ENCODE measurements around the gene DIP2C. TPM values are rescaled to one million over a fixed set of nuclear protein-coding genes. Genes with fewer than 3 reads are reported as not detected.

Gene DIP2C, protein sequence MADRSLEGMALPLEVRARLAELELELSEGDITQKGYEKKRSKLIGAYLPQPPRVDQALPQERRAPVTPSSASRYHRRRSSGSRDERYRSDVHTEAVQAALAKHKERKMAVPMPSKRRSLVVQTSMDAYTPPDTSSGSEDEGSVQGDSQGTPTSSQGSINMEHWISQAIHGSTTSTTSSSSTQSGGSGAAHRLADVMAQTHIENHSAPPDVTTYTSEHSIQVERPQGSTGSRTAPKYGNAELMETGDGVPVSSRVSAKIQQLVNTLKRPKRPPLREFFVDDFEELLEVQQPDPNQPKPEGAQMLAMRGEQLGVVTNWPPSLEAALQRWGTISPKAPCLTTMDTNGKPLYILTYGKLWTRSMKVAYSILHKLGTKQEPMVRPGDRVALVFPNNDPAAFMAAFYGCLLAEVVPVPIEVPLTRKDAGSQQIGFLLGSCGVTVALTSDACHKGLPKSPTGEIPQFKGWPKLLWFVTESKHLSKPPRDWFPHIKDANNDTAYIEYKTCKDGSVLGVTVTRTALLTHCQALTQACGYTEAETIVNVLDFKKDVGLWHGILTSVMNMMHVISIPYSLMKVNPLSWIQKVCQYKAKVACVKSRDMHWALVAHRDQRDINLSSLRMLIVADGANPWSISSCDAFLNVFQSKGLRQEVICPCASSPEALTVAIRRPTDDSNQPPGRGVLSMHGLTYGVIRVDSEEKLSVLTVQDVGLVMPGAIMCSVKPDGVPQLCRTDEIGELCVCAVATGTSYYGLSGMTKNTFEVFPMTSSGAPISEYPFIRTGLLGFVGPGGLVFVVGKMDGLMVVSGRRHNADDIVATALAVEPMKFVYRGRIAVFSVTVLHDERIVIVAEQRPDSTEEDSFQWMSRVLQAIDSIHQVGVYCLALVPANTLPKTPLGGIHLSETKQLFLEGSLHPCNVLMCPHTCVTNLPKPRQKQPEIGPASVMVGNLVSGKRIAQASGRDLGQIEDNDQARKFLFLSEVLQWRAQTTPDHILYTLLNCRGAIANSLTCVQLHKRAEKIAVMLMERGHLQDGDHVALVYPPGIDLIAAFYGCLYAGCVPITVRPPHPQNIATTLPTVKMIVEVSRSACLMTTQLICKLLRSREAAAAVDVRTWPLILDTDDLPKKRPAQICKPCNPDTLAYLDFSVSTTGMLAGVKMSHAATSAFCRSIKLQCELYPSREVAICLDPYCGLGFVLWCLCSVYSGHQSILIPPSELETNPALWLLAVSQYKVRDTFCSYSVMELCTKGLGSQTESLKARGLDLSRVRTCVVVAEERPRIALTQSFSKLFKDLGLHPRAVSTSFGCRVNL (N-terminal part only)
- total RNA-seq = 1.7 TPM

DNA sequence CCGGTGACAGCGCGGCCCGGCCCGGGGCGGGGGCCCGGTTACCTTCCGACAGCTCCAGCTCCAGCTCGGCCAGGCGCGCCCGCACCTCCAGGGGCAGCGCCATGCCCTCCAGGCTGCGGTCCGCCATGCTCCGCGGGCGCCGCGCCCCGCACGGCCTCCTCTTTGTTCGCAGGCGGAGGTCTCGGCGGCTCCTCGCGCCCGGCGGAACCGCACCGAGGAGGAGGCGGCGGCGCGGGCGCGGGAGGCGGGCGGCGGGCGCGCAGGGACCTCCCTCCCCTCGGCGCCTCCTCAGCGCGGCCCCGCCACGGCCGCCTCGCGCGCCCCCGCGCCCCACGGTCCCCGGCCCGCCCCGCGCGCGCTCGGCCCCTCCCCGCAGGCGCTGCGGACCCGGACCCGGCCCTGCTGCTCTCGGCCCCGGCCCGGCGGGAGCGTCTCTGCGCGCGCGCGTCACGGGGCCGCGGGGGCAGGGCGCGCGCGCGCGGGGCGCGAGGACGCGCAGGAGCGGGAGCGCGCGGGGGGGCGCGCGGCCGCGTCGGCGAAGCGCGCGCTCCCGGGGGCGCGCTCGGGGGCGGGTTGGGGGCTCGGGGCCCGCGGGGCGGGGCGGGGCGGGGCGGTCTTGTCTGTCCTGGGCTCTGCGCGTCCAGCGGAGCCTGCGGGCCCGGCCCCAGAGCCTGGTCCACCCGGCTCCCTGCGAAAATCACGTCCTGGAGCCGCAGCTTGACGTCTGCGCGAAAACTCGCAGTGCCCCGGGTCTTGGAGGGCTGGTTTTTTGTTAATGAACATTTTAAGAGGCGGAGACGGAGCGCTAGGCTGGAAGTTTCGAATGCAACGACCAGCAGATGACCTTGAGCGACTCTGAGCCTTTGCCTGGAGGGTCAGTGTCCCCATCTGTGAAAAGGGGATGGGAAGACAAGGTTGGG lies at the start of gene DIP2C:
Gene DIP2C (minus strand): TSS at position 217 of the 920 bp plus-strand sequence. CDS start 90 bp downstream, at position 127.
- H3K4me3 ChIP-seq (ENCODE audit: low read length) = no peak within 1 kb of the TSS
- no peaks in the 10 kb centered on the region for H3K4me1 ChIP-seq (ENCODE audit: insufficient read depth, low read length)
- H3K27me3 ChIP-seq (ENCODE audit: insufficient read depth, low read length) = peaks cover 21% of the 10 kb centered on the region
- H3K9me3 ChIP-seq (ENCODE audit: low read depth, low read length) = no peaks in the 10 kb centered on the region

DNA sequence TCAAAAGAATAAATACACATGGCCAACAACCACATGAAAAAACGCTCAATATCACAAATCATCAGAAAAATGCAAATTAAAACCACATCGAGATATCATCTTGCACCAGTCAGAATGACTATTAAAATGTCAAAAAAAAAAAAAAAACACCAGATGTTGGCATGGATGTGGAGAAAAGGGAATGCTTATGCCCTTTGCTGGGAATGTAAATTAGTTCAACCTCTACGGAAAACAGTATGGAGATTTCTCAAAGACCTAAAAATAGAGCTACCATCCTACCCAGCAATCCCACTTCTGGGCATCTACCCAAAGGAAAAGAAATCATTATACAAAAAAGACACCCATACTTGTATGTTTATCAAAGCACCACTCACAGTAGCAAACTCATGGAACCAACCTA lies 45.0 kb upstream of the DIP2C start:
- Histone ChIP-seq H3K9me3 (ENCODE audit: low read depth, low read length) (no peaks in the 10 kb centered on the region), H3K4me1 (ENCODE audit: insufficient read depth, low read length) (no peaks in the 10 kb centered on the region), H3K27me3 (ENCODE audit: insufficient read depth, low read length) (no peaks in the 10 kb centered on the region), H3K4me3 (ENCODE audit: low read length) (no peak overlapping the region)

DNA sequence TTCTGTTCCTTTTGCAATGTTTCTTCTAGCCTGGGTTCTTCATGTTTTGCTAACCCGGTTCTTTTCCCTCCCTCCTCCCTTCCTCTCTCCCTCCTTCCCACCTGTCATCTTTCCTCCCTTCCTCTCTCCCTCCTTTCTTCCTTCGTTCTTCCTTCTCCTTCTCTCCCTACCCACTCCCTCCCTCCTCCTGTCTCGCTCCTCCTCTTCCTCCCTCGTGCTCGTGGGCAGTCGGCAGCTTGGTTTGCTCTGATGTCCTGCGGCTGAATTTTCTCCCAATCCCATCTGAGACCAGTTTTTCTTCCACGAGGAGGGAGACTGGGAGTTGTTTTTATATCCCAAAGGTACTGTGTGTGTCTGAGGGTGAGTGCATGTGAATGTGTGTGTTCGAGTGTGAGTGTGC lies 43.6 kb upstream of the DIP2C start:
- no peaks in the 10 kb centered on the region for H3K4me1 ChIP-seq (ENCODE audit: insufficient read depth, low read length)

GRCh38 chr10:729213-729612 lies 39.7 kb upstream of the DIP2C start:
- Histone ChIP-seq H3K4me1 (ENCODE audit: insufficient read depth, low read length) (no peaks in the 10 kb centered on the region), H3K9me3 (ENCODE audit: low read depth, low read length) (no peaks in the 10 kb centered on the region), H3K27me3 (ENCODE audit: insufficient read depth, low read length) (no peaks in the 10 kb centered on the region), H3K4me3 (ENCODE audit: low read length) (no peak overlapping the region)

More for the DNA sequence above, 43.6 kb upstream of the DIP2C start:
- H3K4me3 ChIP-seq (ENCODE audit: low read length) = no peak overlapping the region
- no peaks in the 10 kb centered on the region for H3K27me3 ChIP-seq (ENCODE audit: insufficient read depth, low read length)
- H3K9me3 ChIP-seq (ENCODE audit: low read depth, low read length) = no peaks in the 10 kb centered on the region

GRCh38 chr10:728603-729002 lies 39.1 kb upstream of the DIP2C start:
- Histone ChIP-seq H3K4me1 (ENCODE audit: insufficient read depth, low read length) (no peaks in the 10 kb centered on the region), H3K9me3 (ENCODE audit: low read depth, low read length) (no peaks in the 10 kb centered on the region), H3K4me3 (ENCODE audit: low read length) (no peak overlapping the region), H3K27me3 (ENCODE audit: insufficient read depth, low read length) (no peaks in the 10 kb centered on the region)

DNA sequence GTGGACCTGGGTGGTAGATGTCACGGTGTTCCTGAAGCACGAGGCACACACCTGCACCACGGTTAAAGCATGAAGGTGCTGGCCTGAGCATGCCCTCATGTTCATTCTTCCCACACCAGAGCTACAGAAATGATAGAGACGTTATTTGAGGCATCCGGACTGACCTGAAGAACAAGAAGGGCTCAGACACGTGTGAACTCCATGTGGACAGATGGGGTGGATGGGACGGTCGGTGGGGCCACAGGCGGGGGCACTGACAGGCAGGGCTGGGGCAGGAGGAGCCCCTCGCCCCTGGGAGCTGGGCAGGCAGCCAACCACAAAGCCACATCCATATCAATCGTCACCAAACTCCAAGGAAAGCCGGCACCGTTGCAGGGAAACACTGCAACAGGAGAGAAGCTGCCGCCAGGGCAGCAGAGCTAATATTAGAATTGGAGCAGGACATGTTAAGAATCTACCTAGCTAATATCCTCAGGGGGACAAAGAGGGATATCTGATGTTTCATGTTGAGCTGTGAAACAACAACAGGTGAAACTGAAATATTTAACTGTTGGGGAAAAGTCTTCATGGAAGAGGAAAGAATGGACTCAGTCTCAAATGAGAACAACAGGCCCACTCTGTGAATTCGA lies 37.8 kb upstream of the DIP2C start:
- Histone ChIP-seq H3K27me3 (ENCODE audit: insufficient read depth, low read length) (no peaks in the 10 kb centered on the region), H3K9me3 (ENCODE audit: low read depth, low read length) (no peaks in the 10 kb centered on the region), H3K4me1 (ENCODE audit: insufficient read depth, low read length) (no peaks in the 10 kb centered on the region), H3K4me3 (ENCODE audit: low read length) (no peak overlapping the region)

GRCh38 chr10:725786-726185 lies 36.3 kb upstream of the DIP2C start:
- no peak overlapping the region for H3K4me3 ChIP-seq (ENCODE audit: low read length)
- H3K4me1 ChIP-seq (ENCODE audit: insufficient read depth, low read length) = no peaks in the 10 kb centered on the region
- H3K27me3 ChIP-seq (ENCODE audit: insufficient read depth, low read length) = no peaks in the 10 kb centered on the region
- no peaks in the 10 kb centered on the region for H3K9me3 ChIP-seq (ENCODE audit: low read depth, low read length)

DNA sequence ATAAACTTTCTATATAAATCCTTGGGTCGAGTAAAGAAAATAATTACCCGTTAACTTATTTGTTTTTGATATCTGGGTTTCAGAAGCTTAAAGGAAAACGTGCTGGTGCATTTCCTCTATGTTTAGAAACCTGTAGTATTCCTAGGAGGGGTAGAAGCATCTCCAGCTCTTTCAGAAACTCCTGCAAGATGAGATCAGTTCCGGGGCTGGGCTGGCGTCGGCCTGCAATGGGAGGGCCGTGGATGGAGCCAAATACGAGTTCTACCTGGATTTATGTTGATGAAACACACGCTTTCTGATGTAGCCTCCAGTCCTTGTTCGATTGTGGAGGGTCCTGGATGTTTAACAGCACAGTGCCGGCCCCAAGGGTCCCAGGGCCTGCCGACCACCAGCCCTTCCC lies 35.8 kb upstream of the DIP2C start:
- Histone ChIP-seq H3K9me3 (ENCODE audit: low read depth, low read length) (no peaks in the 10 kb centered on the region), H3K27me3 (ENCODE audit: insufficient read depth, low read length) (no peaks in the 10 kb centered on the region), H3K4me3 (ENCODE audit: low read length) (no peak overlapping the region), H3K4me1 (ENCODE audit: insufficient read depth, low read length) (no peaks in the 10 kb centered on the region)

DNA sequence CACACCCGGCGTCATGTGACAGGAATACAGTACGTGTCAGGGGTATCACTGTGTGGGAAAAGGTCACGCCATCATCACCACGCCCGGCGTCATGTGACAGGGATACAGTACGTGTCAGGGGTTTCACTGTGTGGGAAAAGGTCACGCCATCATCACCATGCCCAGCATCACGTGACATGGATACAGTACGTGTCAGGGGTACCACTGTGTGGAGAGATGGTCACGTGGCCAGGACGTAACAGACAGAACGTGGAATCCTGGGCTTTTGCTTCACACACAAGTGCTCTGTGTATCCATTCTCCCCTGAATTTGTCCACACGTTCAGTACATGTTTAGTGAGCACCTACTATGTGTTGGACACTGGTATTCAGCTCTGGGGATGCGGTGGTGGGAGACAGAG lies 34.5 kb upstream of the DIP2C start:
- Histone ChIP-seq H3K4me1 (ENCODE audit: insufficient read depth, low read length) (no peaks in the 10 kb centered on the region), H3K4me3 (ENCODE audit: low read length) (no peak overlapping the region), H3K27me3 (ENCODE audit: insufficient read depth, low read length) (no peaks in the 10 kb centered on the region), H3K9me3 (ENCODE audit: low read depth, low read length) (no peaks in the 10 kb centered on the region)

GRCh38 chr10:722281-723060 lies 33.0 kb upstream of the DIP2C start:
- Histone ChIP-seq H3K27me3 (ENCODE audit: insufficient read depth, low read length) (no peaks in the 10 kb centered on the region), H3K4me3 (ENCODE audit: low read length) (no peak overlapping the region), H3K9me3 (ENCODE audit: low read depth, low read length) (no peaks in the 10 kb centered on the region)

DNA sequence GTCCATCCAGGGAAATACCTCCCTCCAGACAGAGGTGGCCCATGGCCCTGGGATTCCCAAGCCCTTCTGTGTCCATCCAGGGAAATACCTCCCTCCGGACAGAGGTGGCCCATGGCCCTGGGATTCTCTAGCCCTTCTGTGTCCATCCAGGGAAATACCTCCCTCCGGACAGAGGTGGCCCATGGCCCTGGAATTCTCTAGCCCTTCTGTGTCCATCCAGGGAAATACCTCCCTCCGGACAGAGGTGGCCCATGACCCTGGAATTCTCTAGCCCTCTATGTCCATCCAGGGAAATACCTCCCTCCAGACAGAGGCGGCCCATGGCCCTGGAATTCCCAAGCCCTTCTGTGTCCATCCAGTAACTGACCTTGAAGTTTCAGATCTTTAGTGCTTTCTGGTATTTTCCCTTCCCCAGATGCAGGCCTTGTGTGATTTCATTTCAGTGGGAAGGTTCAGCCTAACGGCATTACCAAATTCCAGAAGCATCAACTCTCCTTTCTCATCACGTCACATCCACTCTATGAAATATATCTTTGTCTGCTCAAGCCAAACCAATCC lies 28.8 kb upstream of the DIP2C start:
- no peak overlapping the region for H3K4me3 ChIP-seq (ENCODE audit: low read length)
- no peaks in the 10 kb centered on the region for H3K4me1 ChIP-seq (ENCODE audit: insufficient read depth, low read length)
- H3K27me3 ChIP-seq (ENCODE audit: insufficient read depth, low read length) = no peaks in the 10 kb centered on the region
- H3K9me3 ChIP-seq (ENCODE audit: low read depth, low read length) = no peaks in the 10 kb centered on the region

More at GRCh38 chr10:722281-723060, 33.0 kb upstream of the DIP2C start:
- H3K4me1 ChIP-seq (ENCODE audit: insufficient read depth, low read length) = no peaks in the 10 kb centered on the region

DNA sequence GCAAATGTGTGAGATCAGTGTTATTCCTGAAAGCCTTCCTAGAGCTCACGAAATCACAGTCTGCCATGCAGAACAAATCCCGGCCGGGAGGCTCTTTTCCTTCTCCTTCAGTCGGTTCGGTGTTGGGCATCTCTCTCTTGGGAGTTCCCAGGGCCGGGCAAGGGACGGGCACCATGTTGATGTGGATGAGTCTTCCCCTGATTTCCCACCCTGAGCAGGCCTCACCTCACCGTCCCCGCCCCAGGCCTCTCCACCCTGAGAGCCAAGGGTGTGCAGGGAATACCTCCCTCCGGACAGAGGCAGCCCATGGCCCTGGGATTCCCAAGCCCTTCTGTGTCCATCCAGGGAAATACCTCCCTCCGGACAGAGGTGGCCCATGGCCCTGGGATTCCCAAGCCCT lies 28.0 kb upstream of the DIP2C start:
- Histone ChIP-seq H3K27me3 (ENCODE audit: insufficient read depth, low read length) (peaks cover 3% of the 10 kb centered on the region), H3K4me1 (ENCODE audit: insufficient read depth, low read length) (no peaks in the 10 kb centered on the region), H3K4me3 (ENCODE audit: low read length) (no peak overlapping the region), H3K9me3 (ENCODE audit: low read depth, low read length) (no peaks in the 10 kb centered on the region)

DNA sequence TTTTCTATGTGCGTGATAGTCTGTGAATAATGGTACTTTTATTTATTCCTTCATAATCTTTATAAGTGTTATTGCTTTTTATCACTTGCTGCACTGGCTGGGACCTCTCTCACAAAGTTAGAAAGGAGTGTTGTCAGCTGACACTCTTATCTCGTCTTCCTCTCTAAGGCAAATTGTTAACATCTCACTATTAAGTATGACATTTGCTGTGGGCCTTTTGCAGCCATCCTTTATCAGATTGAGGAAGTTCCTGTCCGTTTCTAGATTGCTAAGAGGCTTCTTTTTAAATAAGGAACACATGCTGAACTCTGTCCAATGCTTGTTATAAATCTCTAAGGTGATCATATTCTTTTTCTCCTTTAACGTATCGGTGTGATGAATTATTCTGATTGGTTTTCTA lies 27.4 kb upstream of the DIP2C start:
- H3K4me3 ChIP-seq (ENCODE audit: low read length) = no peak overlapping the region
- H3K9me3 ChIP-seq (ENCODE audit: low read depth, low read length) = no peaks in the 10 kb centered on the region
- no peaks in the 10 kb centered on the region for H3K4me1 ChIP-seq (ENCODE audit: insufficient read depth, low read length)
- peaks cover 3% of the 10 kb centered on the region for H3K27me3 ChIP-seq (ENCODE audit: insufficient read depth, low read length)
